HG03439 (cell line): ENCODE data around the gene NCOA4.
"Not testable (repeated sequence)": the region's sequence is repeated elsewhere in the genome, so short reads cannot be mapped to it uniquely, and the experiment has no call there.

Experiments
- ATAC-seq: cut with Tn5 transposase; IDR thresholded peaks from one replicate; pipeline ENCODE4 v1.9.1; 2021; ENCODE audit warnings: mild to moderate bottlenecking, moderate library complexity; ENCODE audit not compliant: unreplicated experiment

The NCOA4 gene

GRCh38 chr10:45985590-45985989, 44.8 kb downstream of the NCOA4 start:
- not testable (repeated sequence) for ATAC-seq

DNA sequence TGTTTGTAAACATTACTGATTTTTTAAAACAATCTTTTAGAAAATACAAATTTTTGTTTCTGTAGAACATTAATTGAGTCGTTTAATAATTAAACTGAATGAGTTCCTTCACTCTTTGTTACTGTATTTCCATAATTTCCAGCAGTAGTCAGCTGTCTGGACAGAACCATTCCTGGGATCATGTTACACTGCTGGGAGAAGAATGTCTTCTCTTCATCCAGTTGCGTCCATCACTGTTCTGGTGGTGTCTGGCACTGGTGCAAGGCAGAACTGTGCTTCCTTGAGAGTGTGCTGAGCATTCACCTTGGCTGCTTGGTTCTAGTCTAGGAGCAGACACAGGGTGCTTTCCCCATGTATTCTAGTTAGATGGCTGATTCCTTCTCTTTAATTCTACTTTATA, 46.0 kb downstream of the NCOA4 start:
- ATAC-seq = not testable (repeated sequence)

- ATAC-seq = not testable (repeated sequence)
Observed at GRCh38 chr10:45983538-45984186, 46.8 kb downstream of the NCOA4 start.

GRCh38 chr10:45981367-45981766, 49.1 kb downstream of the NCOA4 start:
- not testable (repeated sequence) for ATAC-seq

- ATAC-seq = peak; percentile 75
Observed at GRCh38 chr10:45978554-45978953, 51.9 kb downstream of the NCOA4 start.

DNA sequence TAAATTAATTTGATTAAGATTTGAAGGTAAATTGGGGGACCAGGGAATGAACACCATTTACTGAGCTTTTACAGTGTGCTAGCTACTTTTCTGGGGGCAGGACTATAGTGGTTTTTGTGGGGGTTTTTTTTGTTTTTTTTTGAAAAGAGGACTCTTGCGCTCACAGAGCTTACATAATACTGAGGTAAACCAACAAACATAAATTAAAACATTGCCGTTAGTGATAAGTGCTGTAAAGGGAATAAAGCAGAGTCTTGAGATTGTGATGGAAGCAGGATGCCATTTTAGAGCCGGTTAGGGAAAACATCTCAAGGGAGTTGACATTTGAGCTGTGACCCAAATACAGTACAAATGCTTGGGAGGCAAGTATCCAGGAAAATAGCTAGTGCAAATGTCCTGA, 56.4 kb downstream of the NCOA4 start:
- ATAC-seq = not testable (repeated sequence)

GRCh38 chr10:45972813-45973169, 57.6 kb downstream of the NCOA4 start:
- ATAC-seq = peak; percentile 8

DNA sequence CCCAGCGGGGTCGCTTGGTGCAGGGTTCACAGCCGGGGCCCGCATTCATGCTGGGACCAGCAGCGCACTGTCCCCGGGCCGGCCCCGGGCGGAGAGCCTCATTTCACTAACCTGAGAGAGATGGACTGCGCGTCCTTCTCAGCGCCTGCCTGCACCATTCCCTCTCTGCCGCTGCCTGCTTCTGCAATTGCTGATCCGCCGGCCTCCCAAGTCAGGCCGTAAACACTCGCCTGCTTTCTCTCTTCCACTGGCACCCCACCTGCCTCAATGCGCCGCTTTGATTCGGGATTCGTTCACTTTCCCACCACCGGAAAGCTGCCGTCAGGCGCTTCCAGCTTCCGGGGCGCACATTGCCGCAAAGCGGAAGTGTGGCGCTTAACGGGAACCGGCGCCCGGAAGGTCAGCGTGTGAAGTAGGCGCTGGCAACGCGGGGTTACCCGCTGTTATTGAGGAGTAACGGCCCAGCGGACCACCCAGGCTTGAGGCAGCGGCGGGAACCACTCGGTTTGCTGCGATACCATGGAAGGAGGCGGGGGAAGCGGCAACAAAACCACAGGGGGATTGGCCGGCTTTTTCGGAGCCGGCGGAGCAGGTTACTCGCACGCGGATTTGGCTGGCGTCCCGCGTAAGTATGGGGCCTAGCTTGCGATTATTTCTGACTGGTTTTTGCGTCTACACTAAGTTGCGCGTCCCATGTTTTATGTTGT, 58.2 kb downstream of the NCOA4 start, which contains the start of gene TIMM23:
Gene TIMM23 (plus strand): TSS at position 384 of the 707 bp plus-strand sequence. CDS start 136 bp downstream, at position 520.
- ATAC-seq = peak; percentile 72

DNA sequence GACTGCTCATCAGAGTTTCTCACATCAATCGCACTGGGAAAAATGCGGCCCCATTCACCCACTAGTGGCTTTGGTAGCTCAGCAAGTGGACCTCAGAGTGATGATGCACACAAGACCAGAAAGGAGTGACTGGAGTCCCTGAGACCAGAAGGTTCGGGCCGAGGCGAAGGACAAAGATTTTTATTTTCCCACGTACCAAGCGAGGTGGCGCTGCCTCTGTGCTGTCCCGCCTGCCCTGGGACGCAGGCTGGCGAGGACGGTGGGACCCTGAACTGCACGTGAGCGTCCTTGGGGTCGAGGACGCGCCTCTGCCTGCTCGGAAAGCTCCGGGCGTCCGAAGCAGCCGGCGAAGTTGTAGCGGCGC, 58.7 kb downstream of the NCOA4 start:
- peak; percentile 33 for ATAC-seq

- ATAC-seq = not testable (repeated sequence)
Observed at GRCh38 chr10:45971019-45971418, 59.4 kb downstream of the NCOA4 start.

DNA sequence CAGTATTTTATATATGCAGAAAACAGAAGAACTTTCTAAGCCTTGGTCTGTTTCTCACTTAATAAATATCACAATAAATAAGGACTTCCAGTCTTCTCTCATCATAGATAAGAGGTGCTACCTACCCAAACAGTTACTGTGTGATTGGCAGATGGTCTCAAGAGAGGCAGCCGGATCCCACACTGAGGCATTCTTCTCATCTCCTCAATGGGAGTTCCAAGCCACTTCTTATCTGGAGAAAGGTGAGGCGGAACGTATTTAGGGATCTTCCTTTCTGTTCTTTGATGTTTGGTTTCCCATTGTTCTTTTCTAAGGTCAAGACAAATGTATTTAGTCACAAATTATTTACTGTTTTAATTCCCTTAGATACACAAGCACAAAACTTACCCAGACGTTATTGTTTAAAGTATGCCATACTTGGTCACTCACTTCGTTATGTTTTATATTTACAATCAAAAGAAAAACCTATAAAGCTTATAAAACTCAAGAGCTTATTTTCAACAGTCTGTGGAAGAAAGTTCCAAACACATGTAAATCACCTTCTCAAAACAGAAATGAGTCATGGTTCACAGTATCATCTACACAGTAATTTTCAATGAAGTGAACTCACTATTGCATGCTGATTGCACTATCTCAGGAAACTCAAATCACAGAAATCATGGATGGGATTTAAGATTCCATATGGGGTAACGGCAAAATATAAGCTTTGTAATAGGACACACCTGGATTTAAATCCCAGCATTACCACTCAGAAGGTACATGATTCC, 67.6 kb downstream of the NCOA4 start:
- ATAC-seq = not testable (repeated sequence)

DNA sequence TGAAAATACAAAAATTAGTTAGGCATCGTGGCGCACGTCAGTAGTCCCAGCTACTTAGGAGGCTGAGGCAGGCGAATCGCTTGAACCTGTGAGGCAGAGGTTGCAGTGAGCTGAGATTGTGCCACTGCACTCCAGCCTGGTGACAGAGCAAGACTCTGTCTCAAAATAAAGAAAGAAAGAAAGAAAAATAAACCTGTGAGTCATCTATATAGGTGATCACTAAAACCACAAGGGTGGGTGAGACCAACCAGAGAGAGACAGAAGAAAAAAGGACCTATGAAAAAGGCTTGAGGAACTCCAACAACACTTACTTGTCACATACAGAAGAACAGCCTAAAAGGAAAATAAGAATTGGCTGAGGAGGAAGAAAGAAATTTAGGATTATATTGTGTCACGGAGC, 72.5 kb downstream of the NCOA4 start:
- ATAC-seq = not testable (repeated sequence)

DNA sequence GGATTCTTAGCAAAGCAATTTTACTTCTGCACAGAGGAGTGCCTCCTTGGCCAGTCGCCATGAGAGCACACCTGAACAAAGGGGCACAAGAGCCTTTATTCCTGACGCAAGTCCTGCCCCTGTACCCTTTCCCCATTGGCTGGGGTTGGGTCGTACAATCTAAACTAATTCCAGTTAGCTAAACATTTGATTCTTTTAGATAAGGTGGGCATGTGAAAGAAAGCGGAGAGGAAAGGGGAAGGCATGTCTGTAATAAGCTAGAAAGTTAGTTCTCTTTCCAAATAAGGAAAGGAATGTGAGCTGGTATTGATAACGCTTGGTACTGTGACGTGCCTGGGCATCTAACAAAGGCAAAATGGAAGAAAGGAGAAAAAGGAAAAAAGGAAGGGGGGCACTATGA, 73.8 kb downstream of the NCOA4 start:
- not testable (repeated sequence) for ATAC-seq
